Gastrocnemius medialis (tissue), 4 donors: ENCODE data around the gene CARD14. TPM values are rescaled to one million over a fixed set of nuclear protein-coding genes. Genes with fewer than 3 reads are reported as not detected.

Experiments
- ATAC-seq, 2 donors: fragments of 150-250 bp; one replicate each; pipeline ENCODE4 v1.9.1; 2016
- DNase-seq, 2 donors: peaks; one replicate each; pipeline ENCODE4 v3.0.0-alpha.2; 2019
- H3K27ac ChIP-seq, 4 donors: fragments of 200-600 bp; sonication (generic); 1 replicate in 1 of 4; 2 replicates in 3 of 4; pipeline ENCODE4 v1.5.1; 2016 to 2018; ENCODE audit warnings: mild to moderate bottlenecking in 2 of 4, moderate library complexity in 1 of 4
- H3K27me3 ChIP-seq, 3 donors: fragments of 200-600 bp; sonication (generic) in 2 of 3; 1 replicate in 1 of 3; 2 replicates in 2 of 3; pipeline versions ENCODE4 v1.5.1 to v1.6.0; 2016 to 2019; ENCODE audit warnings: mild to moderate bottlenecking in 1 of 3, moderate library complexity in 1 of 3
- H3K36me3 ChIP-seq, 2 donors: fragments of 200-600 bp; sonication (generic) in 1 of 2; one replicate each; pipeline ENCODE4 v1.5.1; 2017 to 2018
- H3K4me1 ChIP-seq, 2 donors: fragments of 200-600 bp; sonication (generic) in 1 of 2; one replicate each; pipeline ENCODE4 v1.5.1; 2016 to 2017; ENCODE audit warnings: mild to moderate bottlenecking in 2 of 2
- H3K4me3 ChIP-seq, 4 donors: fragments of 200-600 bp; sonication (generic) in 3 of 4; 1 replicate in 1 of 4; 2 replicates in 3 of 4; pipeline ENCODE4 v1.5.1; 2016 to 2019; ENCODE audit warnings: mild to moderate bottlenecking in 2 of 4
- H3K9me3 ChIP-seq, 3 donors: fragments of 200-600 bp; sonication (generic) in 2 of 3; 1 replicate in 1 of 3; 2 replicates in 2 of 3; pipeline ENCODE4 v1.5.1; 2016 to 2019
- POLR2A ChIP-seq, 2 donors: fragments of 450-650 bp; IDR thresholded peaks; one replicate each; pipeline ENCODE4 v1.6.1; 2017; ENCODE audit warnings: antibody characterized with exemption in 2 of 2, mild to moderate bottlenecking in 2 of 2, moderate library complexity in 2 of 2
- in situ Hi-C, 4 donors: fragments of 200-750 bp; cut with MboI; loops; one replicate each; pipeline versions ENCODE4 v1.15.0 to v1.8.0; 2017; ENCODE audit warnings: low sequenced_read_pairs in 4 of 4
- intact Hi-C: fragments of 100-400 bp; cut with DNase I; formaldehyde crosslinking; loops from one replicate; pipeline ENCODE4 v1.15.1; 2023; ENCODE audit warnings: low total_unique reads
- total RNA-seq, 4 donors: library from RNA; depleted of rRNA; stranded (reverse); fragments of >200 nt; gene quantifications; one replicate each; pipeline versions ENCODE4 v1.1.0 to v1.2.3, GENCODE V29; 2016
- TF ChIP-seq, protein P1 (sequence below), 5 experiments: fragments of 450-650 bp in 3 of 5; fragments of 200-600 bp in 2 of 5; sonication (generic) in 2 of 5; IDR thresholded peaks in 4 of 5; conservative IDR thresholded peaks in 1 of 5; 1 replicate in 4 of 5; 2 replicates in 1 of 5; pipeline ENCODE4 v1.5.1; 2016 to 2019; ENCODE audit warnings: antibody characterized with exemption in 5 of 5, mild to moderate bottlenecking in 3 of 5, moderate library complexity in 3 of 5

Gene CARD14
- total RNA-seq, 4 donors from 2014 or later, result not detected

DNA sequence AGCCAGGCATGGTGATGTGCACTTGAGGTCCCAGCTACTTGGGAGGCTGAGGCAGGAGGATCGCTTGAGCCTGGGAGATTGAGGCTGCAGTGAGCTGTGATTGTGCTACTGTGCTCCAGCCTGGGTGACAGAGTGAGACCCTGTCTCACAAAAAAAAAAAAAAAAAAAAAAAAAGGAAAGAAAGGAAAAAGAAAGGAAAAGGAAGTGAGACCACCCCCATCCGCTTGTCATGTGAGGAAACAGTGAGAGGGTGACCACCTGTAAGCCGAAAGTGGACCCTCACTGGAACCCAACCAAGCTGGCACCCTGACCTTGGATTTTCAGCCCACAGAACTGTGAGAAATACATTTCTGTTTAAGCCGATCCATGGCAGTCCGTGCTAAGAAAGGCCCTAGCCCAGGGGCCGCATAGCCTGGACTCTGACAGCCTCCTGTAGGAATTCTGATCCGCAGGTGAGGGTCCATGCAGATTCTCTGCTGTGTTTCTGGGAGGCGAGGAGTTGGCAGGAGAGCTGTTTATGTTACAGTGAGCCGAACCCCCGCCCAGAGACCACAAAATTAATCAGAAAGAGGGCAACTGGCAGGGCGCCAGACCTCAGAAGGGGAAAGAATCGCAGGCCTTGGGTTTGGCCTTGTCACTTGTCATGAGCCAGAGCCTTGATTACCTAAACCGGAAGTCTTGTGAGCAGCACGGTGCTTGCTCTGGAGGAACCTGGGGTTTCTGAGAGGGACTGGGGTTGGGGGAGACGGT, 49.4 kb downstream of the CARD14 start:
- DNase-seq, result peak; percentile 61
- intact Hi-C loops (loop anchor here (2.0 kb wide), 2 partner anchors 44 to 72 kb away; partner anchors contain the start of gene EIF4A3), in situ Hi-C loops (no loop called here)
- Histone ChIP-seq H3K4me3 (peak overlapping the region; percentile 69 to 90 (median 78)), H3K36me3 (peaks cover 0 to 20% of the 10 kb centered on the region in 2 donors), H3K27ac (peak overlapping the region; percentile 82 to 85 (median 84)), H3K9me3 (no peaks in the 10 kb centered on the region), H3K27me3 (no peaks in the 10 kb centered on the region), H3K4me1 (peaks cover 17 to 18% of the 10 kb centered on the region in 2 donors)
- no peak for TF ChIP-seq POLR2A (IDR thresholded peaks at IDR 0.05)
- TF ChIP-seq, protein P1, sequence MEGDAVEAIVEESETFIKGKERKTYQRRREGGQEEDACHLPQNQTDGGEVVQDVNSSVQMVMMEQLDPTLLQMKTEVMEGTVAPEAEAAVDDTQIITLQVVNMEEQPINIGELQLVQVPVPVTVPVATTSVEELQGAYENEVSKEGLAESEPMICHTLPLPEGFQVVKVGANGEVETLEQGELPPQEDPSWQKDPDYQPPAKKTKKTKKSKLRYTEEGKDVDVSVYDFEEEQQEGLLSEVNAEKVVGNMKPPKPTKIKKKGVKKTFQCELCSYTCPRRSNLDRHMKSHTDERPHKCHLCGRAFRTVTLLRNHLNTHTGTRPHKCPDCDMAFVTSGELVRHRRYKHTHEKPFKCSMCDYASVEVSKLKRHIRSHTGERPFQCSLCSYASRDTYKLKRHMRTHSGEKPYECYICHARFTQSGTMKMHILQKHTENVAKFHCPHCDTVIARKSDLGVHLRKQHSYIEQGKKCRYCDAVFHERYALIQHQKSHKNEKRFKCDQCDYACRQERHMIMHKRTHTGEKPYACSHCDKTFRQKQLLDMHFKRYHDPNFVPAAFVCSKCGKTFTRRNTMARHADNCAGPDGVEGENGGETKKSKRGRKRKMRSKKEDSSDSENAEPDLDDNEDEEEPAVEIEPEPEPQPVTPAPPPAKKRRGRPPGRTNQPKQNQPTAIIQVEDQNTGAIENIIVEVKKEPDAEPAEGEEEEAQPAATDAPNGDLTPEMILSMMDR (IDR thresholded peaks at IDR 0.05 in 4 of 5, conservative IDR thresholded peaks at IDR 0.05 in 1 of 5), result no peak
- ATAC-seq, result peak; percentile 54 to 63

DNA sequence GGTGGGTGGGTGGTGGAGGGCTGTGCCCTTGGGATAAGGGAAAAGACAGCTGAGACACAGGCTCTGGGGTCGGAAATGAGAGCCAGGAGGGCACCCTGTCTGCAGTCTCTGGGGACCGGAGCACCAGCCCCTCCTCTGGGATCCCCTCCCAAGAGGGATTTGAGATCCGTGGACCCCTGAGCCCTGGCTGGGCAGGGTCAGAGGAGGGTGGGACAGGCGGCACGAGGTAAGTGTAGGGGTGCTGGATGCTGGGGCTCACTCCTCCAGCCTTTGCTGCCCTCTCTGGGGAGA, 49.9 kb downstream of the CARD14 start:
- H3K4me1 ChIP-seq, result peaks cover 17 to 22% of the 10 kb centered on the region in 2 donors
- no peaks in the 10 kb centered on the region for H3K9me3 ChIP-seq
- H3K4me3 ChIP-seq, result peak overlapping the region; percentile 69 to 90 (median 78)
- in situ Hi-C loops, result no loop called here
- H3K36me3 ChIP-seq, result peaks cover 0 to 20% of the 10 kb centered on the region in 2 donors
- peak overlapping the region; percentile 82 to 85 (median 84) for H3K27ac ChIP-seq
- DNase-seq, result no peak
- peak in 1 of 2 donors; percentile 27 for ATAC-seq
- no peak for TF ChIP-seq POLR2A (IDR thresholded peaks at IDR 0.05)
- intact Hi-C loops, result loop anchor here (2.0 kb wide), 2 partner anchors 43 to 73 kb away; partner anchors contain the start of gene EIF4A3
- no peaks in the 10 kb centered on the region for H3K27me3 ChIP-seq

DNA sequence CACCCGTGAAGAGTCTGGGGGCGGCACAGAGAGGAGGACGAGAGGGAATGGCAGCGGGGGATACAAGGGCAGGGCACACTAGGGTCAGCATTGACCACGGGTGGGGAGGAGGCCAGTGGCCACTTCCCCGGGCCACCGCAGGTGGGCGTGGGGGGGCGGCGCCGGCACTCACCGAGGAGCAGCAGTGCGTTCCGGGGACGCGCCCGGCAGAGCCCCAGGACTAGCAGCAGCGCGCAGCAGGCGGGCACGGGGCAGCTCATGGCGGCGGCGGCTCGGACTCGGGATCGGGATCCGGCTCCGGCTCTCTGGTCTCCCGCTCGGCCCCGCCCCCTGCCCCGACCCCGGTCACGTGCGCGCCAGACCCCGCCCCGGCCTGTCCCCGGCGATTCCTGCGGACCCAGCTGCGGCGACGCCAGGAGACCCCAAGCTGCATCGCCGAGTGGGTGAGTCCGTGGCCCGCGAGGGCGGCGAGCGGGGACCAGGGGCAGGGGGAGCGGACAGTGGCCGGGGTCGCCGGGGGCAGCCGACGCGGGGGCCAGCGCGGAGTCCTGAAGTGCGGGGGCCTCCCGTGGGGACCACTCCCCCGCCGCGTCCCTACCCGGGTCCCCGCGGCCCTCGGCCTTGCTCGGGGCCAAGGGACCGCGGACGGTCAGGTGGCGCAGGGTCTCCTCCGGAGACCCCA, 50.4 kb downstream of the CARD14 start, which contains the start of the genes SGSH and SLC26A11:
Gene SGSH, minus strand, starts transcription at position 280 of the 682 bp plus-strand sequence. Its CDS starts 20 bp downstream, at position 260.
Gene SLC26A11, plus strand, starts transcription at position 374 of the 682 bp plus-strand sequence. CDS start 1,134 bp downstream, outside the sequence.
- peaks cover 17 to 23% of the 10 kb centered on the region in 2 donors for H3K4me1 ChIP-seq
- H3K4me3 ChIP-seq, result peak within 1 kb of the TSS; percentile 69 to 90 (median 78)
- peak within 1 kb of the TSS; percentile 82 to 85 (median 84) for H3K27ac ChIP-seq
- TF ChIP-seq, protein P1 (IDR thresholded peaks at IDR 0.05 in 4 of 5, conservative IDR thresholded peaks at IDR 0.05 in 1 of 5), result peak in 2 of 5 experiments; percentile 15 to 19
- peak; percentile 51 to 60 for TF ChIP-seq POLR2A (IDR thresholded peaks at IDR 0.05)
- ATAC-seq (peak; percentile 77 to 79), DNase-seq (peak; percentile 65 to 67)
- intact Hi-C loops (no loop called here), in situ Hi-C loops (no loop called here)
- H3K9me3 ChIP-seq, result no peaks in the 10 kb centered on the region
- H3K27me3 ChIP-seq, result no peaks in the 10 kb centered on the region
- peaks cover 0 to 20% of the 10 kb centered on the region in 2 donors for H3K36me3 ChIP-seq

DNA sequence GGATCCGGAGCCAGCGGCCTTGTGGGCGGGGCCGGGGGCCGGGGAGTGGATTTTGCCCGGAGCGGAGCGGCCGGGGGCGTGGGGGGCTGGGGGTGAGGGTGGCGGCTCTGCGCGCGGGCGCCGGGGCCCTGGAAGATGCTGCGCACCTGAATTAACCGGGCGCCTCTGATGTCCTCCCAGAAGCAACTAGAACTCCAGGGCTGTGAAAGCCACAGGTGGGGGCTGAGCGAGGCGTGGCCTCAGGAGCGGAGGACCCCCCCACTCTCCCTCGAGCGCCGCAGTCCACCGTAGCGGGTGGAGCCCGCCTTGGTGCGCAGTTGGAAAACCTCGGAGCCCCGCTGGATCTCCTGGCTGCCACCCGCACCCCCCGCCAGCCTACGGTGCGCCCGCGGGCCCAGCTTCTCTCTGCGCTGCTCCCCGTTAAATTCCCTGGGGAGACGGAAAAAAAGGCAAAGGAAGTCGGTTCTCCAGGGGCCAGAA, 50.9 kb downstream of the CARD14 start:
- Histone ChIP-seq H3K27ac (peak overlapping the region; percentile 82 to 85 (median 84)), H3K36me3 (peaks cover 0 to 15% of the 10 kb centered on the region in 2 donors), H3K4me1 (peaks cover 17 to 23% of the 10 kb centered on the region in 2 donors), H3K9me3 (no peaks in the 10 kb centered on the region), H3K27me3 (no peaks in the 10 kb centered on the region), H3K4me3 (peak overlapping the region; percentile 69 to 90 (median 78))
- ATAC-seq (peak; percentile 27 to 34), DNase-seq (no peak)
- intact Hi-C loops (no loop called here), in situ Hi-C loops (no loop called here)
- no peak for TF ChIP-seq POLR2A (IDR thresholded peaks at IDR 0.05)
- TF ChIP-seq, protein P1 (IDR thresholded peaks at IDR 0.05 in 4 of 5, conservative IDR thresholded peaks at IDR 0.05 in 1 of 5), result no peak
